ENCODE results near the gene SLC25A44.
"Not testable (repeated sequence)": the region's sequence is repeated elsewhere in the genome, so short reads cannot be mapped to it uniquely, and the experiment has no call there.

SLC25A44 gene

DNA sequence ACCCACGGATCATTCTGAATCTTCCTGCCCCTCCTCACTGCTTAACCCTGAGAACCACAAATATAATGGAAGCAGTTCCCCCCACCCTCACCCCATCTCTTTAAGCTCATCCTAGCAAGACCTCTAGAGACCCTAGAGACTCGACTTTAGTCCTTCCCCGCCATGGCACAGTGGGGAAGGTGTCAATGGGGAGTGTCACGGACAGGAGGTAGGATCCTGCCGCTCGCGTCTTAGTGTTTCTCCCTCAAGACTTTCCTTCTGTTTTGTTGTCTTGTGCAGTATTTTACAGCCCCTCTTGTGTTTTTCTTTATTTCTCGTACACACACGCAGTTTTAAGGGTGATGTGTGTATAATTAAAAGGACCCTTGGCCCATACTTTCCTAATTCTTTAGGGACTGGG, 18.2 kb downstream of the SLC25A44 start:
- DNase-seq, result no peak

DNA sequence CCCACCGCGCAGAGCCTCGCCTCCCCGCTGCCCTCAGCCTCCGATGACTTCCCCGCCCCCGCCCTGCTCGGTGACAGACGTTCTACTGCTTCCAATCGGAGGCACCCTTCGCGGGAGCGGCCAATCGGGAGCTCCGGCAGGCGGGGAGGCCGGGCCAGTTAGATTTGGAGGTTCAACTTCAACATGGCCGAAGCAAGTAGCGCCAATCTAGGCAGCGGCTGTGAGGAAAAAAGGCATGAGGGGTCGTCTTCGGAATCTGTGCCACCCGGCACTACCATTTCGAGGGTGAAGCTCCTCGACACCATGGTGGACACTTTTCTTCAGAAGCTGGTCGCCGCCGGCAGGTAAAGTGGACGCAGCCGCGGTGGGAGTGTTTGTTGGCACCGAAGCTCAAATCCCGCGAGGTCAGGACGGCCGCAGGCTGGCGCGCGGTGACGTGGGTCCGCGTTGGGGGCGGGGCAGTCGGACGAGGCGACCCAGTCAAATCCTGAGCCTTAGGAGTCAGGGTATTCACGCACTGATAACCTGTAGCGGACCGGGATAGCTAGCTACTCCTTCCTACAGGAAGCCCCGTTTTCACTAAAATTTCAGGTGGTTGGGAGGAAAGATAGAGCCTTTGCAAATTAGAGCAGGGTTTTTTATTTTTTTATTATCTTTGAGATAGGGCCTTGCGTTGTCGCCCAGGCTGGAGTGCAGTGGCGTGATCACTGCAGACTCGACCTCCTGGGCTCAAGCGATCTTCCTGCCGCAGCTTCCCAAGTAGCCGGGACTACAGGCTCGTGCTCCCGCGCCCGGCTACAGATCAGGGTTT, 19.1 kb downstream of the SLC25A44 start, which contains the start of gene PMF1:
Gene PMF1, plus strand, starts transcription at position 175 of the 811 bp plus-strand sequence. Its CDS starts 9 bp downstream, at position 184.
- DNase-seq, result peak; percentile 99

DNA sequence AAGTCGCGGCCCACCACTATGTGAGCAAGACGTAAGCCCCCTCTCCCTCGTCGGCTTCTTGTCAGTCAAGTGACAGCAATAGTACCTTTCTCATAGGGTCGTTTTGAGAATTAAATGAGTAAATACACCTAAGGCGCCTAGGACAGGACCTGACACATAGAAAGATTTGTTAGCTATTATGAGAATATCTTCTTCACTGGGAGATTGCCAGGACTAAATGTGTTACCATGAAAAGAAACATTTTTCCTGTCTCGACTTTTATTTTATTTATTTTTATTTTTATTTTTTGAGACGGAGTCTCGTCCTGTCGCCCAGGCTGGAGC, 19.7 kb downstream of the SLC25A44 start:
- no peak for DNase-seq

DNA sequence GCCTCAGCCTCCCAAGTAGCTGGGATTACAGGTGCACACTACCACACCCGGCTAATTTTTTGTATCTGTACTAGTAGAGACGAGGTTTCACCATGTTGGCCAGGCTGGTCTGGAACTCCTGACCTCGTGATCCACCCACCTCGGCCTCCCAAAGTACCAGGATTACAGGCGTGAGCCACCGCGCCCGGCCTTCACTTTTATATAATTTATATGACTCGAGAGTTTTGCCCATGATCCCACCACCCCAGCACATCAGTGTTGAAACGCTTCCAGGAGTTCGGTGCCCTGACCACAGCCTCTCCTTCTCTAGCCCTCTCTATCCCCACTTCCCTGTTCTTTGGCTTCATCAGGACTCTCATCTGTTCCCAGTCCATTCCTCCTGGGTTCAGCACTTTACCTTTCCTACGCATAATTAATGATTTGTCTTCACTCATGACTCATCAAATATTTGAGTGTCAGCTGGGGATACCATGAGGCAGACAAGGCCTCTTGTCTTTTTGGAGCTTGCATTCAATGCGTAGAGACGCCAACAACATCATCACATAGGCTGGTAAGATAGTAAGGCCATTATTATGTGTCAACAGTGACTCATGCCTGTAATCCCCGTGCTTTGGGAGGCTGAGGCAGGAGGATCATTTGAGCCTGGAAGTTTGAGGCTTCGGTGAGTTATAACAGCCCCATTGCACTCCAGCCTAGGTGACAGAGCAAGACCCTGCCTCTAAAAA, 20.3 kb downstream of the SLC25A44 start:
- no peak for DNase-seq

DNA sequence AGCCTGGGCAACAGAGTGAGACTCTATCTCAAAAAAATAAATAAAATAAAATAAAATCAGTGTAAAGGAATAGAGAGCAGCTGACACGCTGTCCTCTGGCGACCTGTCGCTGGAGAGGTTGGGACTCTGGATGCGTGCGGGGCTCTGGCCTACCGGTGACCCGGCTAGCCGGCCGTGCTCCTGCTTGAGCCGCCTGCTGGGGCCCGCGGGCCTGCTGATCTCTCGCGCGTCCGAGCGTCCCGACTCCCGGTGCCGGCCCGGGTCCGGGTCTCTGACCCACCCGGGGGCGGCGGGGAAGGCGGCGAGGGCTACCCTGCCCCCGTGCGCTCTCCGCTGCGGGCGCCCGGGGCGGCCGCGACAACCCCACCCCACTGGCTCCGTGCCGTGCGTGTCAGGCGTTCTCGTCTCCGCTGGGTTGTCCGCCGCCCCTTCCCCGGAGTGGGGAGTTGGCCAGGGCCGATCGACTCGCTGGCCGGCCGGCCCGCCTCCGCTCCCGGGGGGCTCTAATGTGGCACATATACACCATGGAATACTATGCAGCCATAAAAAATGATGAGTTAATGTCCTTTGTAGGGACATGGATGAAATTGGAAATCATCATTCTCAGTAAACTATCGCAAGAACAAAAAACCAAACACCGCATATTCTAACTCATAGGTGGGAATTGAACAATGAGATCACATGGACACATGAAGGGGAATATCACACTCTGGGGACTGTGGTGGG, 22.6 kb downstream of the SLC25A44 start:
- DNase-seq, result not testable (repeated sequence)

DNA sequence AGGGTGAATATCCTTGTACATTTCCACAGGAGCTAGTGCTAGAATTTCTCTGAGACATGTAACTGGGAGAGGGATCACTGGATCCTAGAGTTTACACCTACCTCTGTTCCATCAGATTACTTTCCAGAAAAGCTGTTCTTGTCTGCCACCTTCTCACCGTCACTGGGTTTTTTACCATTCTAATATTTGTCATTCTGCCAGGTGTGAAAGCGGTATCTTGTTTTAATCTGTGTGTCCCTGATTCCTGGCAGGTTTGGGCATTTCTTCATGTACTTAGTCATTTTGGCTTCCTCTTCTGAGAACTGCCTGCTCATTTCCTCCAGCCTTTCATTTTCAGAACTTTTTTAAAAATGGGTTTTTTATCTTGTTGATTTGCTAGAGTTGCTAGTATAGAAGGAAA, 24.0 kb downstream of the SLC25A44 start:
- DNase-seq, result no peak

DNA sequence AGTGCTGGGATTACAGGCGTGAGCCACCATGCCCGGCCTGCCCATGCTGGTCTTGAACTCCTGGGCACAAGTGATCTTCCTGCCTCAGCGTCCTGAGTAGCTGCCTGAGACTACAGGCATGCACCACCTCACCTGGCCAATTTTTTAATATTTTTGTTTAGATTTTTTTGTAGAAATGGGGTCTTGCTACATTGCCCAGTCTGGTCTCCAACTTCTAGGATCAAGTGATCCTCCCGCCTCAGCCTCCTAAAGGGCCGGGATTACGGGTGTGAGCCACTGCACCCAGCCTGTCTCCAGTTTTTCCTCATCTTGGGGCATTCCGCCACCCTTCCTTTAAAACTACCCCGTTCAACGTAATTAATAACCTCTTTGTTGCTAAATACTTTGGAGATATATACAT, 26.3 kb downstream of the SLC25A44 start:
- no peak for DNase-seq

DNA sequence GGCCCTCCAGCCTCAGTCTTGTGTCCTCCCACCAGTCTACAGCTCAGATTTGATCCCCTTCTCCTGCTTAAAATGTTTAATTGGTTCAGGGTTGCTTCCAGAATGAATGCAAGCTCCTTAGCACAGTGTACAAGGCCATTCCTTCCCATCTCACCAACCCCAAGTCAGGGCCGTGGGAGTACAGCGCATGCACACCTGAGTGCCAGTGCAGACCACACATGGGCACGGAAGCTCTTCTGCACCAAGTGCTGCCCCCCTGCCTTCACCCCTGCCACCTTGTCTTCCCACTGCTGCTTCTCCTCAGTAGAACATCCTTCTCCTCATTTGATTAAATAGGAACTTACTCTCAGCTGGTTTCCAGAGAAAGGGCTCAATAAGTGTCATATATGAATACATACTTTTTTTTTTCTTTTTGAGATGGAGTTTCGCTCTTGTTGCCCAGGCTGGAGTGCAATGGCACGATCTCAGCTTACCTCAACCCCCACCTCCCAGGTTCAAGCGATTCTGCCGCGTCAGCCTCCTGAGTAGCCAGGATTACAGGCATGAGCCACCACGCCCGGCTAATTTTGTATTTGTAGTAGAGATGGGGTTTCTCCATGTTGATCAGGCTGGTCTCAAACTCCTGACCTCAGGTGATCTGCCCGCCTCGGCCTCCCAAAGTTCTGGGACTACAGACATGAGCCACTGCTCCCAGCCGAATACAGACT, 28.2 kb downstream of the SLC25A44 start:
- DNase-seq, result no peak

DNA sequence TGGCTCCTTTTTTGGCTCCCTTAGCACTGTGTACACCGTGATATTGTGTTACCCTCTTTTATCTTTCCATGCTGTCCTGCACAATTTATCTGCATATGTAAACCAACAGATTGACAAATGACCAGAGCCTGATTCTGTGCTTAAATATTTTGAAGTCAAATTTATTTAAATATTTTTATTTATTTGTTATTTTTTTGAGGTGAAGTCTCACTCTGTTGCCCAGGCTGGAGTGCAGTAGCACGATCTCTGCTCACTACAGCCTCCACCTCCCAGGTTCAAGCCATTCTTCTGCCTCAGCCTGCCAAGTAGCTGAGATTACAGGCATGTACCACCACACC, 31.7 kb downstream of the SLC25A44 start:
- DNase-seq, result no peak

DNA sequence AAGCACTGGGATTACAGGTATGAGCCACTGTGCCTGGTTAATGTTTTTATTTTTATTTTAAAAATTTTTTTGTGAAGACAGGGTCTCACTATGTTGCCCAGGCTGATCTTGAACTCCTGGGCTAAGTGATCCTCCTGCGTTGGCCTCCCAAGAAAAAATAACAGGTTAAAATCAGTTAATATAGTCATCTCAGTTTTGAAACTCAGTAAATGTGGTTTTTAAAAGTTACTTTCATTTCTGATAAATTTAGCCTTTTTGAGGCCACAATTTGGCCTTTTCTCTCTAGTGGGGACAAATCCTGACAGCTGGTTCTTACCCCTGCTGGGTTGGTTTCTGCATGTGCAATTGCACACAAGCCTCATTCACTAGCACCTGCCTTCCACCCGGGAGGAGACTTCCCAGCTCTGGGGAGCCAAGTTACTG, 32.2 kb downstream of the SLC25A44 start:
- no peak for DNase-seq

DNA sequence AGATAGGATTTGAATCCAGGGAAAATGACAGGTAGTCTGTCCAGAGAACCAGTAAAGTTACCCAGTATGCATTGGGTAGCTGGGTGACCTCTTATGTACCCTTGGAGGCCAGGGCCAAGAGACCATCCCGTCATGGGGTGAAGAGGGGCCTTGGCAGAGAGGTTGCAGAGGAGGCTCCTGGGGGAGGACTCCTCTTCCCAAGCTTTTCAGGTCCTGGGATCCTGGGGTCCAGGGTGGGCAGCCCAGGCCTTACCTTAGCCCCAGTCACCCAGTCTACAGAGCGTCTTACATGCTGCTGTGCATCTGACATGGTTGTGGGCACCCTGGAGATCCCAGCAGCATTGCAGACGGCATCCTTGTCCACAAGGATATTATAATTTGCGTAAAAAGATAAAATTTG, 32.9 kb downstream of the SLC25A44 start:
- no peak for DNase-seq

DNA sequence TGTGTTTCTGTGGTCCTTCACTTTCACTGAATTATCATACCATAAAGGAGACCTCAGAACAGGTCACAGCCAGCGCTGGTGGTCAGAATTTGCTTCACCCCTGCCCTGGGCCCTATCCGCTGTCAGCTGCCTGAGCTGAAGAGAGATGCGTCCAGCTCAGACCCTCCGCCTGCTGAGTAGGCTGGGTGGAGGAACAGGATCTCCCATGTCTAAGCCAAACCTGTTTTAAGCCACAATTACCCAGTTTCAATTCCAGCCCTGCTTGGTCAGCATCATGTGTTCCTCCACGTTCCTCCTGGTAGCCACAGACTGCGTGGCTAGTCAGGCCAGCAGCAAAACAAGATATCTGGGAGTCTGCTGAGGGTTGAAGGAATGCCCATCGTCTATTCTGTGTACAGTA, 34.6 kb downstream of the SLC25A44 start:
- no peak for DNase-seq

DNA sequence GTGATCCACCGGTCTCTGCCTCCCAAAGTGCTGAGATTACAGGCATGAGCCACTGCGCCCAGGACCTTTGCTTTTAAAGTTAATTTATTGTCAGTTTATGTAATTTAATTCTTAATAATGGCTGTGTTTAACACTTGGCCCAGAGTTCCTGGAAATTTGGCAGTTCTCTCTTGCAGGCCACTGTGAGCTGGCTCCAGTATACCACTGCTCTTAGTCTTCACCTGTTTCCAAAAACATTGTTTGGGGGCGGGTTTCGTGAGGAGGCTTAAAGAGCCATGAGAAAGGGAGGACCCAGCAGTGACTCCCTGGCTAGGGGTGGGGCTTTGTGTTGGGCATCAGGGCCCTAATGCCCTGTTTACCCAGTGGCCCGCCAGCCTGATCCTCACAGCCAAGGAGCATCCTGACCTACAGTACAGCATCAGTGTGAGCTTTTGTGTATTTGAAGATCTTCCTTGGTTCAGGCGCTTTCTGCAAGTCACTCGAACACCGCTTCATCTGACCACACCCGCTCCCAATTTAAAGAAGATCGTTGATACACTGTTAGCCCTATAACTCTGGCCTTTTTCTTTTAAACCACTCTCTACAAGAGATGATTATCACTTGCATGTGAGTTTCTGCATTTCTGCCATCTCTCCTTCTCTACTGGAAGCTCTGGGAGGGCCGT, 36.0 kb downstream of the SLC25A44 start:
- no peak for DNase-seq

DNA sequence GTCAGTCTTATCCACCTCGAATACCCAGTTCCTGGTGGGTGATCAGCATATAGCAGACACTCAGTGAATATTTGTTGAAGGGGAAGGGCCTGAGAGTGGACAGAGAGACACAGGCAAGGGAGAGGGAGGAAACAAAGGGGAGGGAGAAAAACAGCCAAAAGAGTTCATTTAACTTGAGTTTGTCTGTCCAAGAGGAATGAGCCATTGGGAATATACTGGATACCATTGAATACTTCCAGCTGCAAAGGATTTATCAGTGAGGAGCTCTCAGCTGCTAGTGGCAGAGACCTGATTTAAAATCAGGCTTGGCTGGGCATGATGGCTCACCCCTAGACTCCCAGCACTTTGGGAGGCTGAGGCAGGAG, 36.6 kb downstream of the SLC25A44 start:
- no peak for DNase-seq

DNA sequence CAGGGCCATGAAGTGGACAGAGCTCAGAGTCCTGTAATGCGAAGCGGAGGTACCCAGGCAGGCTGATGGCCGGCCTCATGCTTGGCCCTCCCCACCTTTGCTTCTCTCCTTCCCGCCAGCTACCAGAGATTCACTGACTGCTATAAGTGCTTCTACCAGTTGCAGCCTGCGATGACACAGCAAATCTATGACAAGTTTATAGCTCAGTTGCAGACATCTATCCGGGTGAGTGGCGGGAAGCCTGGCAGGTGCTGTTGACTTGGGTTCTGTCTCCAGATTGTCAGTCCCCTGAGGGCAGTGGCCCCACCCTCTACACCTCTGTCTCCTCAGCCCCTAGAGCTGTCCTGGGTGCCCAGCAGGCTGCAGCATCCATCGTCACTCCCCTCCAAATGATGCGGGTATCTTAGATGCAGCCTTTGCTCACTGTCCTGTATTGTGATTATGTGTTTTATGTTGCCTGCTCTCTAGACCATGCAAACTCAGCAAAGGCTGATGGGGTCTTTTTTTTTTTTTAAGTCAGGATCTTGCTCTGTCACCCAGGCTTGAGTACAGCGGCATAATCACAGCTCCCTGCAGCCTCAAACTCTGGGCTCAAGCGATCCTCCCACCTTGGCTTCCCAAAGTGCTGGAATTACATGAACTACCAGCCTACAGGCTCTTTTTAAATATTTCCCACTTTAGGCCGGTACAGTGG, 38.4 kb downstream of the SLC25A44 start:
- peak; percentile 25 for DNase-seq

DNA sequence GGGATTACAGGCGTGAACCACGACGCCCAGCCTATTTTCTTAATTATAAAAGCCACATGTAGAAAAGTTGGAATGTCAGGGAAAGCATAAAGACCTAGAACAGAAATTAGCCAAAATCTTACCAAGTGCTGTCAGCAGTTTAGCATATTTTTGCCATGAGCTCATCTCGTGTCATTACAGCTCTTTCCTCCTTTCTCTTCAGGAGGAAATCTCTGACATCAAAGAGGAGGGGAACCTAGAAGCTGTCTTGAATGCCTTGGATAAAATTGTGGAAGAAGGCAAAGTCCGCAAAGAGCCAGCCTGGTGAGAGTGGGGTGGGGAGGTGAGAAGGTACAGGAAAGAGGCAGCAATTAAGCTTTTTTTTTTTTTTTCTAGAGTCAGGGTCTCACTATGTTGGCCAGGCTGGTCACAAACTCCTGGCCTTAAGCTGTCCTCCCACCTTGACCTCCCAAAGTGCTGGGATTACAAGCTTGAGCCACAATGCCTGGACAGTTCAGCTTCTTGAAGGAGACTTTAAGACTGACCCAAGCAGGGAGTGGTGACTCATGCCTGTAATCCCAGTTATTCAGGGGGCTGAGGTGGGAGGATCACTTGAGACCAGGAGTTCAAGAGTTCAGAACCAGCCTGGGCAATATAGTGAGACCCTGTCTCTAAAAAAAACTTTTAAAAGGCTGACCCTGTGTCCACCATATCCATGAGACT, 39.7 kb downstream of the SLC25A44 start:
- no peak for DNase-seq

DNA sequence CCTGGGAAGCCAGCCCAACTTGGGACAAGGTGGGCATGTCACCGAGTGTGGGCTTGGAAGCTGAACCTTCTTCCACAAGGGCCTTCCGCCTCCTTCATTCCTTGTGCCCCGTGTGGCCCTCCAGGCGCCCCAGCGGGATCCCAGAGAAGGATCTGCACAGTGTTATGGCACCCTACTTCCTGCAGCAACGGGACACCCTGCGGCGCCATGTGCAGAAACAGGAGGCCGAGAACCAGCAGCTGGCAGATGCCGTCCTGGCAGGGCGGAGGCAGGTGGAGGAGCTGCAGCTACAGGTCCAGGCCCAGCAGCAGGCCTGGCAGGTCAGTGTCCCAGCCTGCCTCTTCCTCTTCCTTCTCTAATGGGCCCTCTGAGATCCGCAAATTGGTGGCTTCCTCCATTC, 42.3 kb downstream of the SLC25A44 start:
- no peak for DNase-seq

DNA sequence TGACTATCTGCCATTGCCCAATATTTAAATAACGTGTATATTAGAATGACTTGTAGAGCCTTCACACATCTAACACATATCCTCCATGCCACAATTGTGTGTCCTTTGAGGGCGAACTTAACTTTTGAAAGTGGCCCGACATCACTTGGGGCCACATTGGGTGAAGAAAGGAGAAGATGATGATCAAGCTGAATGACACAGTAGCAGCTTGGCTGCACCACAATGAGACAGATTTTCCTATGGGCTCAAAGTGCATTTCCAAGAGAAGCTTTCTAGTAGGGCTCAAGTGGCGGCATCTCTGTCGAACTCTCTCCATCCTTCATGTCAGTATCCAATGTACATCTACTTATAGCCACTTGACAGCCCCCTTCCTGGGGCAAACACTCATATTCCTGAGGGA, 44.3 kb downstream of the SLC25A44 start:
- DNase-seq, result no peak

DNA sequence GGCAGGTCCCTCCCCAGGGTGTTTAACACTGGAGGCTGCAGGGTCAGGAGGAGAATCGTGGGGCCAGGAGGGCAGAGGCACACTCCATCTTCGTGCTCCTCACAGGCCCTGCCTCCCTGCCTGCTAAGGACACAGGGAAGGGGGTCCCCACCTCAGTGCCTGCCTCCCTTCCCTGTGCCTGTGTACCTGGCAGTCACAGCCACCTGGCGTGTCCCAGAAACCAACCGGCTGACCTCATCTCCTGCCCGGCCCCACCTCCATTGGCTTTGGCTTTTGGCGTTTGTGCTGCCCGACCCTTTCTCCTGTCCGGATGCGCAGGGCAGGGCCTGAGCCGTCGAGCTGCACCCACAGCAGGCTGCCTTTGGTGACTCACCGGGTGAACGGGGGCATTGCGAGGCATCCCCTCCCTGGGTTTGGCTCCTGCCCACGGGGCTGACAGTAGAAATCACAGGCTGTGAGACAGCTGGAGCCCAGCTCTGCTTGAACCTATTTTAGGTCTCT, 47.5 kb downstream of the SLC25A44 start:
- DNase-seq, result no peak

DNA sequence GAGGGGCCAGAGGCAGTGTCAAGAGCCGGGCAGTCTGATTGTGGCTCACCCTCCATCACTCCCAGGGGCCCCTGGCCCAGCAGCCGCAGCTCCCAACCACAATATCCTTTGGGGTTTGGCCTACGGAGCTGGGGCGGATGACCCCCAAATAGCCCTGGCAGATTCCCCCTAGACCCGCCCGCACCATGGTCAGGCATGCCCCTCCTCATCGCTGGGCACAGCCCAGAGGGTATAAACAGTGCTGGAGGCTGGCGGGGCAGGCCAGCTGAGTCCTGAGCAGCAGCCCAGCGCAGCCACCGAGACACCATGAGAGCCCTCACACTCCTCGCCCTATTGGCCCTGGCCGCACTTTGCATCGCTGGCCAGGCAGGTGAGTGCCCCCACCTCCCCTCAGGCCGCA, 48.0 kb downstream of the SLC25A44 start, which contains the start of gene BGLAP:
Gene BGLAP, plus strand, starts transcription at position 259 of the 400 bp plus-strand sequence. Its CDS starts 48 bp downstream, at position 307.
- no peak for DNase-seq

DNA sequence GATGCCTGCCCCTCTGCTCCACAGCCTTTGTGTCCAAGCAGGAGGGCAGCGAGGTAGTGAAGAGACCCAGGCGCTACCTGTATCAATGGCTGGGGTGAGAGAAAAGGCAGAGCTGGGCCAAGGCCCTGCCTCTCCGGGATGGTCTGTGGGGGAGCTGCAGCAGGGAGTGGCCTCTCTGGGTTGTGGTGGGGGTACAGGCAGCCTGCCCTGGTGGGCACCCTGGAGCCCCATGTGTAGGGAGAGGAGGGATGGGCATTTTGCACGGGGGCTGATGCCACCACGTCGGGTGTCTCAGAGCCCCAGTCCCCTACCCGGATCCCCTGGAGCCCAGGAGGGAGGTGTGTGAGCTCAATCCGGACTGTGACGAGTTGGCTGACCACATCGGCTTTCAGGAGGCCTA, 48.8 kb downstream of the SLC25A44 start:
- DNase-seq, result no peak
